GM19397 (cell line): ENCODE results near the gene UBXN7.
"Not testable (repeated sequence)": the region's sequence is repeated elsewhere in the genome, so short reads cannot be mapped to it uniquely, and the experiment has no call there.

Experiments used
- ATAC-seq: cut with Tn5 transposase; IDR thresholded peaks from one replicate; pipeline ENCODE4 v1.9.1; 2021; ENCODE audit warnings: mild to moderate bottlenecking, moderate library complexity; ENCODE audit not compliant: unreplicated experiment

The UBXN7 gene

GRCh38 chr3:196320137-196320536 lies 112.1 kb downstream of the UBXN7 start:
- ATAC-seq, result no peak

- peak; percentile 90 for ATAC-seq
These were observed 114.3 kb downstream of the UBXN7 start, which contains the start of gene DYNLT2B for GRCh38 chr3:196317687-196318467. Gene DYNLT2B, minus strand, starts transcription at chr3:196318240. Its CDS starts 88 bp downstream, at chr3:196318152.

- not testable (repeated sequence) for ATAC-seq
These were observed 115.2 kb downstream of the UBXN7 start for GRCh38 chr3:196316799-196317686.

- no peak for ATAC-seq
These were observed 116.4 kb downstream of the UBXN7 start for GRCh38 chr3:196315821-196316220.

- ATAC-seq, result no peak
These were observed 117.6 kb downstream of the UBXN7 start for GRCh38 chr3:196314597-196314996.

- ATAC-seq, result not testable (repeated sequence)
These were observed 118.1 kb downstream of the UBXN7 start for GRCh38 chr3:196314086-196314485.

- not testable (repeated sequence) for ATAC-seq
These were observed 129.3 kb downstream of the UBXN7 start for GRCh38 chr3:196302960-196303359.

GRCh38 chr3:196302551-196302950 lies 129.7 kb downstream of the UBXN7 start:
- ATAC-seq, result not testable (repeated sequence)

GRCh38 chr3:196298521-196298920 lies 133.7 kb downstream of the UBXN7 start:
- ATAC-seq, result no peak
